MM.1S (cell line): ENCODE results near the gene TTLL9.
A peak's percentile ranks its signal among the peaks of the same experiment; 100 is the strongest.

Experiments used
- DNase-seq: peaks from one replicate; pipeline ENCODE4 v3.0.0-alpha.2; 2015
- H2AFZ ChIP-seq: fragments of 300-600 bp; sonication (generic); 2 replicates; pipeline ENCODE4 v1.6.0; 2016; ENCODE audit warnings: antibody characterized with exemption, low read length
- H3F3A ChIP-seq: fragments of 300-600 bp; sonication (generic); 2 replicates; pipeline ENCODE4 v1.6.1; 2016; ENCODE audit warnings: mild to moderate bottlenecking, antibody characterized with exemption, low read length, moderate library complexity, mixed read lengths; ENCODE audit not compliant: insufficient read depth
- H3K27ac ChIP-seq: fragments of 300-600 bp; sonication (generic); 2 replicates; pipeline ENCODE4 v1.5.1; 2016; ENCODE audit warnings: mild to moderate bottlenecking, low read length
- H3K27me3 ChIP-seq: fragments of 300-600 bp; sonication (generic); replicated peaks from 2 replicates; pipeline ENCODE4 v1.6.0; 2016; ENCODE audit warnings: low read length; ENCODE audit not compliant: insufficient read depth
- H3K36me3 ChIP-seq: fragments of 300-600 bp; sonication (generic); replicated peaks from 2 replicates; pipeline ENCODE4 v1.6.1; 2016; ENCODE audit warnings: mild to moderate bottlenecking, low read length, mixed read lengths; ENCODE audit not compliant: insufficient read depth
- H3K4me1 ChIP-seq: fragments of 300-600 bp; sonication (generic); 2 replicates; pipeline ENCODE4 v1.6.1; 2016; ENCODE audit warnings: low read length, mixed read lengths
- H3K4me2 ChIP-seq: fragments of 300-600 bp; sonication (generic); 2 replicates; pipeline ENCODE4 v1.6.0; 2016; ENCODE audit warnings: low read depth, low read length
- H3K4me3 ChIP-seq: fragments of 300-600 bp; sonication (generic); 2 replicates; pipeline ENCODE4 v1.5.1; 2016; ENCODE audit warnings: low read length, mixed read lengths
- H3K79me2 ChIP-seq: fragments of 300-600 bp; sonication (generic); 2 replicates; pipeline ENCODE4 v1.6.1; 2016; ENCODE audit warnings: mixed run types, low read length, mixed read lengths
- H3K9ac ChIP-seq: fragments of 300-600 bp; sonication (generic); 2 replicates; pipeline ENCODE4 v1.6.1; 2016; ENCODE audit warnings: low read length, mixed read lengths
- H3K9me2 ChIP-seq: fragments of 300-600 bp; sonication (generic); replicated peaks from 2 replicates; pipeline ENCODE4 v1.6.1; 2016; ENCODE audit warnings: mild to moderate bottlenecking, low read length, mixed read lengths; ENCODE audit not compliant: insufficient read depth
- H3K9me3 ChIP-seq: fragments of 300-600 bp; sonication (generic); replicated peaks from 2 replicates; pipeline ENCODE4 v1.6.1; 2016; ENCODE audit warnings: mild to moderate bottlenecking, low read length, mixed read lengths; ENCODE audit not compliant: insufficient read depth
- H4K20me1 ChIP-seq: fragments of 300-600 bp; sonication (generic); 2 replicates; pipeline ENCODE4 v1.6.1; 2016; ENCODE audit warnings: mild to moderate bottlenecking, low read length, moderate library complexity, mixed read lengths; ENCODE audit not compliant: insufficient read depth
- EZH2 ChIP-seq: fragments of 300-600 bp; sonication (generic); optimal IDR thresholded peaks from 2 replicates; pipeline ENCODE3; 2017; ENCODE audit warnings: low read depth, mild to moderate bottlenecking, antibody characterized with exemption, low read length, mixed read lengths
- EZH2phosphoT487 ChIP-seq: fragments of 300-600 bp; sonication (generic); IDR thresholded peaks from 2 replicates; pipeline ENCODE4 v1.6.1; 2018; ENCODE audit warnings: antibody characterized with exemption, low read length
- TF ChIP-seq, protein P1 (sequence below): fragments of 300-600 bp; sonication (generic); IDR thresholded peaks from 2 replicates; pipeline ENCODE4 v1.5.1; 2016; ENCODE audit warnings: antibody characterized with exemption, low read length, mixed read lengths

TTLL9 gene

DNA sequence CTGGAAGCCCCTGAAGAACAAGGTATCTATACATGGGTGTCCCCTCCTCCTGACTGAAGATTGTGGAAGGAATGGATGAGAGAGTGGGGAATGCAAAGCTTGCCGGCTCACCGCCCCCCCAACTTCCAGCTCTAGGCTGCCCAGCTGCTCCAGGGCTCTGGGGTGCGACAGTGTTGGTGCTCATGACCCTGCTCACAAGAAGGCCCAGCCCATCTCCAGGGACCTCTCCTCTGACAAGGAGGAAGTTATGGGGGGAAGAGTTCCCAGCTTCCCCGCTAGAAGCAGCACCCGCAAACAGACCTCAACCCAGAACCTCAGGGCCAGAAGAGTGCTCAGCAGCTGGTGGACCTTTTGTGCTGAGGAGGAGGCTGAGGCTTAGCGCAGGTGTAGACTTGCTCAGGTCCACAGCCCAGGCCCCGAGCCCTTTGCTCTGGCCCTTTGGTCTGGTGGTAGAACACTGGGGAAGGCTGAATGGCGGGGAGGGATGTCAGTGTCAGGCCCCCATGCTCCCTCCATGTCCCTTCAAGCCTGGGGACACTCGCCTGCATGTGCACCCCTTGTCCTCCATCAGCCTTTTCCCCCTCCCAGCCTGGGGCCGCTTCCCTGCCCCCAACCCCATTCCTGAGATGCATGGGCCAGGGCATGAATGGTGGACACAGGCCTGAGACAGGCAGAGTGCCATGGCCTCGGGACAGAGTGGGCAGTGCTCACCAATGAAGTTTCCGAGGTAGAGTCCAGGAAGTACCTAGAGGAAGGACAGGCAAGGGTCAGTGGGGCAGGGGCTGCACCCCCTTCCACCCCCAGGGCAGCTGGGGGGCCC, 1.4 kb upstream of the TTLL9 start:
- H3K9ac ChIP-seq: no peak overlapping the region

DNA sequence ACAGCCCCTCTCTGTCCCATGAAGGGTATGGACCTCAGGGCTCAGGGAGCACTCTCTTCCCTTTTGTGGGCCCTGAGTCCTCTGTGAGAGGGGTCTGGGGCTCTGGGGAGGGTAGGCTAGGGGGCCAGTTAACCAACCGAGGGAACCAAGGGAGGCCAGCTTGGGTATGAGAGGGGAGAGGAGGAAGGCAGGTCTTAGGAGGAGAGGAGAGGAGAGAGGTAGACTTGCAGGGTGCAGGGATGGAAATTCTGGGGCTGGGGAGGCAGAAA, 827 bp upstream of the TTLL9 start:
- no peaks in the 10 kb centered on the region for H3F3A ChIP-seq
- no peak for DNase-seq
- H3K4me3 ChIP-seq: no peak overlapping the region; the same call in 1 of the 2 replicates
- no peak overlapping the region for H2AFZ ChIP-seq
- peak overlapping the region; percentile 26 for H3K4me2 ChIP-seq
- H3K4me1 ChIP-seq: no peaks in the 10 kb centered on the region
- no peaks in the 10 kb centered on the region for H3K9me3 ChIP-seq
- no peaks in the 10 kb centered on the region for H4K20me1 ChIP-seq
- H3K27ac ChIP-seq: no peak overlapping the region
- H3K9me2 ChIP-seq: no peaks in the 10 kb centered on the region
- H3K79me2 ChIP-seq: no peaks in the 10 kb centered on the region
- no peaks in the 10 kb centered on the region for H3K36me3 ChIP-seq
- peaks cover 90% of the 10 kb centered on the region for H3K27me3 ChIP-seq
- H3K9ac ChIP-seq: no peak overlapping the region
- TF ChIP-seq, protein P1, sequence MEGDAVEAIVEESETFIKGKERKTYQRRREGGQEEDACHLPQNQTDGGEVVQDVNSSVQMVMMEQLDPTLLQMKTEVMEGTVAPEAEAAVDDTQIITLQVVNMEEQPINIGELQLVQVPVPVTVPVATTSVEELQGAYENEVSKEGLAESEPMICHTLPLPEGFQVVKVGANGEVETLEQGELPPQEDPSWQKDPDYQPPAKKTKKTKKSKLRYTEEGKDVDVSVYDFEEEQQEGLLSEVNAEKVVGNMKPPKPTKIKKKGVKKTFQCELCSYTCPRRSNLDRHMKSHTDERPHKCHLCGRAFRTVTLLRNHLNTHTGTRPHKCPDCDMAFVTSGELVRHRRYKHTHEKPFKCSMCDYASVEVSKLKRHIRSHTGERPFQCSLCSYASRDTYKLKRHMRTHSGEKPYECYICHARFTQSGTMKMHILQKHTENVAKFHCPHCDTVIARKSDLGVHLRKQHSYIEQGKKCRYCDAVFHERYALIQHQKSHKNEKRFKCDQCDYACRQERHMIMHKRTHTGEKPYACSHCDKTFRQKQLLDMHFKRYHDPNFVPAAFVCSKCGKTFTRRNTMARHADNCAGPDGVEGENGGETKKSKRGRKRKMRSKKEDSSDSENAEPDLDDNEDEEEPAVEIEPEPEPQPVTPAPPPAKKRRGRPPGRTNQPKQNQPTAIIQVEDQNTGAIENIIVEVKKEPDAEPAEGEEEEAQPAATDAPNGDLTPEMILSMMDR: no peak
- no peak for TF ChIP-seq EZH2
- TF ChIP-seq EZH2phosphoT487: no peak

More for the DNA sequence above, 1.4 kb upstream of the TTLL9 start:
- no peak overlapping the region for H3K4me2 ChIP-seq
- no peak overlapping the region for H3K27ac ChIP-seq
- H3F3A ChIP-seq: no peaks in the 10 kb centered on the region
- TF ChIP-seq, protein P1: no peak
- TF ChIP-seq EZH2: no peak
- TF ChIP-seq EZH2phosphoT487: no peak
- H3K4me1 ChIP-seq: no peaks in the 10 kb centered on the region
- no peaks in the 10 kb centered on the region for H4K20me1 ChIP-seq
- H3K4me3 ChIP-seq: no peak overlapping the region; the same call in 1 of the 2 replicates
- no peak overlapping the region for H2AFZ ChIP-seq
- H3K9me3 ChIP-seq: no peaks in the 10 kb centered on the region
- H3K9me2 ChIP-seq: no peaks in the 10 kb centered on the region
- peaks cover 94% of the 10 kb centered on the region for H3K27me3 ChIP-seq
- DNase-seq: no peak
- H3K36me3 ChIP-seq: no peaks in the 10 kb centered on the region
- no peaks in the 10 kb centered on the region for H3K79me2 ChIP-seq

DNA sequence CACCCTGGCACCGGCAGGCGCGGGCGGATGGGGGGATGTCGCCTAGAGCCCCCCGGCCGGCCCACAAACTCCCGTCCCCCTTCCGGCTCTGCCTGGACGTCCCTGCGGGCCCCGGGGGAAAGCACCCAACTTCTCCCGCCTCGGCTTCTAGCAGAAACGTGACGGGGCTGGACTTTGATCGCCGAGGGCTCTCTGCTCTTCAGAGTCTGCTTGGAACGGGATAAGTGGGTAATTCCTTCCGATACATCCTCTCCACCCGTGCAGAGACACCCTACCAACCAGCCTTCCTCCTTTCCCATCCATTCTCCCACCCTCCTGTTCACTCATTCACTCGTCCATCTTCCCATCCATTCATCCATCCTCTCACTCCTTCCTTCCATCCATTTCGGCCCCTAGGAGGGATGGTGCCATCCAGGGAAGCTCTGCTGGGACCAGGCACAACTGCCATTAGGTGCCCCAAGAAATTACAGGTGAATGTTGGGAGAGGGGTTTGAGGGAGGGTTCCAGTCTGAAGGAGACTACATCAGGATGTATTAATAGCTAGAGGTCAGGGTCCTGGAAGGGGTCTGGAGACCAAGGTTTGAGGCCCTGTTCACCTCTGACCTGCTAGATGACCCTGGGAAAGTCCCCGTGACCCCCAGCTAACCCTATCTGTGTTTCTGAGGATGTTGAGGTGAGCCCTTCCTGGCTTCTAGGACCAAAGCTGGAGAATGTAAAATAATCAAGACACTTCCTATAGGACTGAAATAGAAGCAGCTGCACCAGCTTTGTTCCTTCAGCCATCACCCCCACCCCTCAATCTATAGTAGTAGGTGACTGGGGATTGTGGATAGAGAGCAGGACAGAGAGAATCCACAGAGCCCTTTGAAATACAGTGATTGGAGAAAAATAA, 538 bp downstream of the TTLL9 start:
- Histone ChIP-seq H3K4me3 (no peak overlapping the region; the same call in 1 of the 2 replicates), H3K27me3 (peaks cover 90% of the 10 kb centered on the region), H3K79me2 (no peaks in the 10 kb centered on the region), H3K4me2 (peak overlapping the region; percentile 15; the same call in 1 of the 2 replicates), H3K36me3 (no peaks in the 10 kb centered on the region), H3K9ac (no peak overlapping the region), H3K27ac (no peak overlapping the region), H3K4me1 (no peaks in the 10 kb centered on the region), H3K9me2 (no peaks in the 10 kb centered on the region), H4K20me1 (no peaks in the 10 kb centered on the region), H3F3A (no peaks in the 10 kb centered on the region), H3K9me3 (no peaks in the 10 kb centered on the region), H2AFZ (no peak overlapping the region)
- DNase-seq: no peak
- TF ChIP-seq EZH2: no peak
- TF ChIP-seq EZH2phosphoT487: no peak
- TF ChIP-seq, protein P1: no peak
